Fibroblast of mammary gland (primary cell): ENCODE data around the gene RPL5.

Experiments used
- DNase-seq: peaks from one replicate; pipeline ENCODE4 v3.0.0-alpha.2; 2010; ENCODE audit warnings: low read depth
- H3K4me3 ChIP-seq: 2 replicates; pipeline ENCODE4 v1.5.1; 2011; ENCODE audit warnings: low read depth, mild to moderate bottlenecking, low read length, moderate library complexity; ENCODE audit not compliant: control insufficient read depth
- TF ChIP-seq, protein P1 (sequence below): conservative IDR thresholded peaks from 2 replicates; pipeline ENCODE4 v1.5.1; 2011; ENCODE audit warnings: low read depth, low read length, inconsistent platforms; ENCODE audit not compliant: control insufficient read depth, insufficient read depth

Gene RPL5

DNA sequence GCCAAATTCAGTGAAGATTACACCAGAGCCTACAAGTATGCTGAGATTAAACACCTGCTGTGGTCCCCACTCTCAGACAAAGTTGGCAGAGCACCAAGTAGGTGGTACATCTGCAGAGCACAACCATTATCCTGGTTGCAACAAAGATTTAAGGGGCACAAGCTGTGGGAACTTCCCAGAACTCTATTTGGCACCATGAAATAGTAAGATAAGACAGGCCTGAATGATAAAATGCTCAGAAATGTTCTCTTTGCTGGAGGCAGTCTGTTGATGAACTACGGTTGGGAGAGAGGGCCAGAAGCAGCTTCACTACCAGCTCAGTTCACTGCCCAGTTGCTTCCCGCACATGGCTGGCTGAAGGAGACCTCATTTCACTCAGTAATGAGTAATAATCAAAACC is 19.9 kb downstream of the RPL5 start:
- no peak for DNase-seq
- TF ChIP-seq, protein P1, sequence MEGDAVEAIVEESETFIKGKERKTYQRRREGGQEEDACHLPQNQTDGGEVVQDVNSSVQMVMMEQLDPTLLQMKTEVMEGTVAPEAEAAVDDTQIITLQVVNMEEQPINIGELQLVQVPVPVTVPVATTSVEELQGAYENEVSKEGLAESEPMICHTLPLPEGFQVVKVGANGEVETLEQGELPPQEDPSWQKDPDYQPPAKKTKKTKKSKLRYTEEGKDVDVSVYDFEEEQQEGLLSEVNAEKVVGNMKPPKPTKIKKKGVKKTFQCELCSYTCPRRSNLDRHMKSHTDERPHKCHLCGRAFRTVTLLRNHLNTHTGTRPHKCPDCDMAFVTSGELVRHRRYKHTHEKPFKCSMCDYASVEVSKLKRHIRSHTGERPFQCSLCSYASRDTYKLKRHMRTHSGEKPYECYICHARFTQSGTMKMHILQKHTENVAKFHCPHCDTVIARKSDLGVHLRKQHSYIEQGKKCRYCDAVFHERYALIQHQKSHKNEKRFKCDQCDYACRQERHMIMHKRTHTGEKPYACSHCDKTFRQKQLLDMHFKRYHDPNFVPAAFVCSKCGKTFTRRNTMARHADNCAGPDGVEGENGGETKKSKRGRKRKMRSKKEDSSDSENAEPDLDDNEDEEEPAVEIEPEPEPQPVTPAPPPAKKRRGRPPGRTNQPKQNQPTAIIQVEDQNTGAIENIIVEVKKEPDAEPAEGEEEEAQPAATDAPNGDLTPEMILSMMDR: no peak

DNA sequence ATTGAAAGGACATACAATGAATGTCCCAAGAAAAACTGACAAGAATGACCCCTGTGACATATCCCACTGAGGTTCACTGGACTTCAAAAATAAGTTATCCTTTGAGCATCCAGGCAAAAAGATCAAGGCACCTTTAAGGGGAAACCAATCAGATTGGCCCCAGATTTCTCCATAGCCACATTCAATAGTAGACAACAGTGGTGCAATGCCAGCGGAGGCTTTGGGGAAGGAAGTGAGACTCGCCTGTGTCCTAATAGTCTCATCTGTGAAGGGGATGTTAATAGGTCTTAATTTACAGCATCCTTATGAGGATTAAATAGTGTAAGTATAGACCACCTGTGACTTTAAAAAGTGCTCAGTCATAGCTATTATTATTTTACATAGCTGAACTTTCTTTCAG is 21.5 kb downstream of the RPL5 start:
- H3K4me3 ChIP-seq: no peak overlapping the region
- TF ChIP-seq, protein P1: no peak
- no peak for DNase-seq

More for the DNA sequence above, 19.9 kb downstream of the RPL5 start:
- H3K4me3 ChIP-seq: no peak overlapping the region

DNA sequence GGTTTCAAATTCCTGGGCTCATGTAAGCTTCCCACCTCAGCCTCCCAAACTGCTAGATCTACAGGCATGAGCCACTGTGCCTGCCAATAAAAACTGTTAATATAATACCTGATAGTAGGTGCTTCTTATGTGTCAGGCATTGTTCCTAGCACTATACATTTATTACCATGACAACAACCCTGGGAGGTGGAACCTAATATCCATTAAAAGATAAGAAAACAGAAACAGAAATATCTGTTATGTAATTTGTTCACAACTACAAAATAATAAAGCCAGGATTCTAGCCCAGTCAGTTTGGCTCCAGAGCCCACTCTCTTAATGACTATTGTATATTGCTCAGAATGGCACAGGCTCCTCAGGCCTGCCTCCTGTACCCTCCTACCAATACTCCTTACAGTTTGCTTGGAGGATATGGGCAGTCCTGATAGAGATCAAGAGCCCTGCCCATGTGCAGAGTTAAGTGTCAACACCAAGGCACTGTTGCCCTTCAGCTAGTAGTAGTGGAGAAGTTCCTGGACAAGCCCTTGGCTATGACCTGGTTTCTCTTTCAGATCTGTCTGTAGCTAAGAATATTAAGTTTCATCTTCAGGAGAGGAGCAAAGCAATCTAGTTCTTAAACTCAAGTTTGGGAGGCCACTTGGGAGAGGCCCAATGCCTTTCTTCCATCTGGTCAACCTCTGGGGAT is 22.4 kb downstream of the RPL5 start:
- TF ChIP-seq, protein P1: no peak
- DNase-seq: no peak
- no peak overlapping the region for H3K4me3 ChIP-seq

DNA sequence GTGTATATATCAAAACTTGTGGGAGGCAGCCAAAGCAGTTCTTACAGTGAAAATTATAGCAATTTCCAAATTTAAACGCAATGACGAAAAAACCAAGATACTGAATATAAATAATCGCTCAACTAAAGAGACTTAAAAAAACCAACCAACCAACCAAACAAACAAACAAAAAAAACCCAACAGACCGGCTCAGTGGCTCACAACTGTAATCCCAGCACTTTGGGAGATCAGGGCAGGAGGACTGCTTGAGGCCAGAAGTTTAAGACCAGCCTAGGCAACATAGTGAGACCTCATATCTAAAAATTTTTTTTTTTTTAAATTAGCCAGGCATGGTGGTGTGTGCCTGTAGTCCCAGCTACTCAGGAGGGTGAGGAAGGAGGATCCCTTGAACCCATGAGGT is 23.4 kb downstream of the RPL5 start:
- TF ChIP-seq, protein P1: no peak
- H3K4me3 ChIP-seq: no peak overlapping the region
- DNase-seq: no peak

DNA sequence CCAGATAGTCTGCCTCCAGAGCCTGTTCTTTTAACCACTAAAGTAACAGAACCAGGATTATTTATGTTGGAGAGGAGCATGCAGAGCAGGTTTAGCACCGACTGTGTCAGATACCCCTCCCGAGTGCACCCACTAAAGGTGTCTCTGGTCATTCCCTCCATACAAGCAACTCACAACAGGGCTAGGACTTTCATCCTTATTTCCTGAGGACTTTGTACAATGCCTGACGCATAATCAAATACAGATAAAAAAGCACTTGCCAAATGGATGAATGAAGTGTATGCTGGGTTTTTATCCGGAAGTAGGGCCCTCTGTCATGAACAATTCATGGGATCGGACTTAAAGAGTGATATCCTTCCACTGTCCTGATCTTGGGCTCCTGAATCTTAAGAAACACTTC is 26.0 kb downstream of the RPL5 start:
- no peak for DNase-seq
- H3K4me3 ChIP-seq: no peak overlapping the region
- TF ChIP-seq, protein P1: no peak

DNA sequence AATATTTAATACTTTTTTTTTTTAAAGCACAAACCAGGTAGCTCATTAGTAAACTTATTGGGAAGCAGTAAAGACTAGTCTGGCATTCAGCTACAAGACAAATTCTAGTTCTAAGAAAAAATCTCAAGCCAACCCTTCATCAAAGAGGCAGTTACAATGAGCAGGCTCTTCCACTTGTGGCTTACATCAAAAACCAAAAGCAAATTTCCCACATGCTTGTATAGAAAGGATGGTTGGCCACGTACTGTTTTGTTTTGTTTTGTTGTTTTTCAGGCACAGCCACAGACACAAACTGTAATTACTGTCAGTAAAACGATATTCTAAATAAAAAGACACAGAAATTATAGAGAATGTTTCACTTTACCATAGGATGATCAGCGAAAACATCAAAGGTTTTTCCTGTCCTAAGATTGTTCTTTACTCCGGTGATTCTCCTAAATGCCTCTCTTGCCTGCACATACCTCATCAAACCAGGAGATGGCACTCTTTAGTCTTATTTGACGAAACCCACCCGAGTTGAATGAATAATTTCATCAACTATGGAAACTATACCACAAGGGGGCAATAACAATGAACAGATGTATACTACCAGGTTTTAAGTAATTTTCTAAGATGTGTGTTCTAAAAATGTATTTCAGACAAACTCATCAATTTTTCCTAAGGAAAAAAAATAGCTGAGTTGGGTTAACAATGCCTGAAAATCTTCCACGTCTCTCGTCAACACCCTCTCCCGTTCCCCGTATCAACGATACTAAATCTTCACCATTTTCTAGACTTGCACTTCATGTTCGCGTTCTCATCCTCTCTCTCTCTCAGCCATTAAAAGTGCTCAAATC is 26.9 kb downstream of the RPL5 start:
- TF ChIP-seq, protein P1: peak; percentile 96
- peak; percentile 86 for DNase-seq
- H3K4me3 ChIP-seq: no peak overlapping the region
